ENCODE data around the gene HEATR1.

Gene HEATR1

GRCh38 chr1:236535190-236535589 is 69.1 kb downstream of the HEATR1 start:
- no peak for DNase-seq

GRCh38 chr1:236534151-236534651 is 70.1 kb downstream of the HEATR1 start:
- DNase-seq, result no peak

GRCh38 chr1:236532850-236533249 is 71.5 kb downstream of the HEATR1 start:
- no peak for DNase-seq

DNA sequence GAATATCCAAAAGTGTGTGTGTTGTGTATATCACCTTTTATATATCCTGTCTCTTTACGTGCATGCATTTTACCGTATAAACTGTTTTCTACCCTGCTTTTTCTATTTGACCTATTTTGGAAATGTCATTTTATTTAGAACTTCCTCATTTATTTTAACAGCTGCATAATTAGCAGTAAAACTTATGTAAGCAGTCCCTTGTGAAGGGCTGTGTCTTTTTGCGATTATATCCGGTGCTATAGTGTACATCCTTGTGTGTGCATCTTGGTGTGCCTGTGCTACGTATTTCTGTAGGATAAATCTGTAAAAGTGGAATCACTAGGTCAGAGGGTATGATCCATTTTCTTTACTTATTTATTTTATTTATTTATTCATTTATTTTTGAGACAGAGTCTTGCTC is 73.4 kb downstream of the HEATR1 start:
- DNase-seq, result no peak

DNA sequence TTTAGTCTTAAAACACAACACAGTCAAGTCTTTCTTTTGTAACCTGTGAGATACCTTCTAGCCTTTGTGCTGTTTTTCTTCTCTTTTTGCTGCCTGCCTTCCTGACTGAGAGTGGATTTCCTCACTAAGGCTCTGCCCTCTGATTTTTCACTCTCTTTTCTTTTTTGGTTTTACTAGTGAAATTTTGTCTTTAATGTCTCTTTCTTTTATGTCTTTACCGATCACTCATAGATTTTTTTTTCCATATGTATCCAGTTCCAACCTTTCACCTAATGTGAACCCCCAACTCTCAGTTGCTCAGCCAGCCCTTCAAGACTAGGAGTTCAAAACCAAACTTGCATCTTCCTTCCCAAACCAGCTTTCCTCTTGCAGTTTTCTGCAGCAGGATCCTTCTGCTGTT is 74.0 kb downstream of the HEATR1 start:
- no peak for DNase-seq

DNA sequence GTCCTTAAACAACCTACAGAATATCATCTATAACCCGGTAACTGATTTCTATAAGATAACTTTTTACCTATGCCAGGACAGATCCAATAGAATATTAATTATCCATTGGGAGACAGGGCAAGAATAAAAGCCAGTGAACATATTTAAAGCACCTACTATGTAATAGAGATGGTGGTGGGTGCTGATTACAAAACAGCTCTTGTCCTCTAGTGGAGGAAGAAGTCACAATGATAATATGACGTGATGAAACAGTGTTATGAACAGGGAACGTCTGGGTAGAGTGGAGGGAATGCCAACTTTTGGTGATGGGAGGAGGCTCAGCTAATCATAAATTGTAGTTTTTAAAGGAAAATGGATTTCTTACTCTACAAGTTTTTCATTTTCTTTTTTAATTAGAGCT is 78.2 kb downstream of the HEATR1 start:
- DNase-seq, result no peak

DNA sequence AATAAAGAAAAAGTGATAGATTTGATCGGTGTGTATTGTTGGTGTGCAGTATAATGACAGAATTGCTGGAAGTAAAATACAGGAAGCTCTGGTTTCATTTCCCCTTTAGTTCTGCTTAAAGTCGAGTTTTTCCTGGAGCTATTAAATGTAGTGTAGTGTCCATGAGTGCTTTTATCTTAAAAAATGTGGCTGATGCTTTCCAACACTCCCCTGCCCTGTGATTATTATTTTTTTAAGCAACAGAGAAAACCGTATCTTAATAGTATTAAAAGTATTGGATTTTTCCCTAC is 79.5 kb downstream of the HEATR1 start:
- DNase-seq, result no peak

DNA sequence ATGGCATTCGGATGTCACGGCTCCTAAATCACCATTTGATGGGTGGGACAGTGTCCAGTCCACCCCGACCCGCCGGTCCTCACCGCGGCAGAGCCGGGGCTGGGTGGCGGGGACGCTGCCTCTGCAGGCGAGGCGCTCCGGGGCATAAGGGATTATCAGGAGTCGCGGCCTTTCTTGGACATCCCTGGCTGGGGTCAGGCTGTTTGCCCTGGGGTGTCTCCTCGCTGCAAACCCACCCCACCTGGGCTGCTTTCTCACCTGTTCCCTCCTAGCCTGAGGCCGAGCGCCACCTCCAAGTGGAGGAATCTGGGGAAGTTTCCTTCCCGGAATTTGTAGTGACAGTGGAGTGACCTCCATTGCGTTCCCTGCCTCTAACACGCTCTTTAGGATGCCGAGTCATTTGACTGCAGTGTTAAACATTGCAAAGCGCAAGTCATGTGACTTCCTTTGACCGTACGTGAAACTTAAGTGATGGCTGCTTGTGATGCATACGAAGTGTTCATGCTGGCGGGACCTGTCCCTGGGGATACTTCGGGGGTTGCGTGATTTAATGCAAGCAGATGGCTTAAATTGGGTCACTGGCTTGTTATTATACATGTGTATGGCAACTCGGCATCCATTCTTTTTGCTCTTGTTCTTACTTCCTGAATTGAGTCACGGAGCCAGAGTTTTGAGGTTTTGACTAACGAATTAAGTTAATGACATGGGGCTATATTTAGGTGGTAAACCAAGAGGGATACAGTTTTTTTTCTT is 80.0 kb downstream of the HEATR1 start:
- DNase-seq, result peak; percentile 14

DNA sequence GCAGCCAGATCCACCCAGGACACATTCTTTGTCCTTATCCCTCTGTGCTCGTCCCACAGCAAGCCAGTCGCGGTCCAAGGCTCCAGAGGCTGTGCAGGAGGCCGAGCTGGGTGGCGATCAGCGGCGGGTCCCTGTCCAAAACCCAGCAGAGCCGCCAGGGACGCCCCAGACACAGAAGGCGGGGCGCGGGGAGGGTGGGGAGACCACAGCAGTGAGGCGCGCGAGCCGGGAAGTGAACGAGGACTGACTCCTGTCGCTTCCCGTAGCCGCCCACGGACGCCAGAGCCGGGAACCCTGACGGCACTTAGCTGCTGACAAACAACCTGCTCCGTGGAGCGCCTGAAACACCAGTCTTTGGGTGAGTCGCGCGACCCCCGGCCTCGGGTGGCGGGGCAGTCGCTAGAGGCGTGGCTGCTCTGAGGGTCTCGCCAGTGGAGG is 80.6 kb downstream of the HEATR1 start, which contains the start of gene LGALS8:
Gene LGALS8, plus strand, starts transcription at position 279 of the 438 bp plus-strand sequence. CDS start 2,089 bp downstream, outside the sequence.
- DNase-seq, result no peak

- no peak for DNase-seq
These were observed 81.2 kb downstream of the HEATR1 start for GRCh38 chr1:236522937-236523703.

GRCh38 chr1:236520445-236521005 is 83.8 kb downstream of the HEATR1 start:
- no peak for DNase-seq

DNA sequence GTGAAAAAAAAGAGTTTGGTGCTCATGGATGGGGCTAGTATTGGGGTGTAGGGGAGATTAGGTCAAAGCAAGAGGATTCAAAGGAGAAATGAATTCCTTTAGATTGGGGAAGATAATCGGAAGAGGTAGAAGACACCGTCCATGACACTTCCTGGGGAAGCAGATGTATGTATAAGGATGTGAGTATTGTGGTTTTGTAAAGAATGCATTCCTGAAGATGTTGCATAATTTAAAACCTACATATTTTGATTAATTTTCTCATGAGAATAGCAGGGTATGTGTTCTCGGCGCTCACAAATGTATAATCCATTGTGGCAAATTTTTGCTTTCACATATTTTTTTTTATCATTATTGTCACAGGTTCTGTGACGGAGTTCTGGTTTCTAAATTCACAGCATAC is 86.0 kb downstream of the HEATR1 start:
- DNase-seq, result no peak

GRCh38 chr1:236516929-236517704 is 87.2 kb downstream of the HEATR1 start:
- no peak for DNase-seq

DNA sequence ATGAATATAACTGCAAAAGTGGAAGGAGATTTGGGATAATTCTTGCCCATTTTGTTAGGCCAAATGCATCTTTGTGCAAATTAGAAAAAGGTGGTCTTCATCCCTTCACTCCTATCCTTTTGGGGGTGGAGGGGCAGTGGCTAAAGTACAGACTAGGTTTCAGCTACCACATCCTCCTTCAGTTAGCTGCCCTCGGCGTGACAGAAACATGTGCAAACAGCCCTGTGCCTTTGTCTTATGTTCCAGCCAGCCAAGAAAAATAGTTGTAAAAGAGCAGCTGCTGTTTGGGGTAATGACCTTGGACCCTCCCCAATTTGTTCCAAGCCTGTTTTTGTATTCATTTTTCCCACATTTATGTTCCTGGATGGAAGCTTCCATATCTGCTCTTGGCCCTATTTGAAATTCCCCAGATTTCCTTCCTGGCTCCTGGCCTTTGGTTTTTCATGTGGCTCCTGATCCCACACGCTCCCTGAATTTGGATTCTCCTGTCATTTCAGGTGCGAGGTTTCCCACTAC is 88.8 kb downstream of the HEATR1 start:
- DNase-seq, result no peak

DNA sequence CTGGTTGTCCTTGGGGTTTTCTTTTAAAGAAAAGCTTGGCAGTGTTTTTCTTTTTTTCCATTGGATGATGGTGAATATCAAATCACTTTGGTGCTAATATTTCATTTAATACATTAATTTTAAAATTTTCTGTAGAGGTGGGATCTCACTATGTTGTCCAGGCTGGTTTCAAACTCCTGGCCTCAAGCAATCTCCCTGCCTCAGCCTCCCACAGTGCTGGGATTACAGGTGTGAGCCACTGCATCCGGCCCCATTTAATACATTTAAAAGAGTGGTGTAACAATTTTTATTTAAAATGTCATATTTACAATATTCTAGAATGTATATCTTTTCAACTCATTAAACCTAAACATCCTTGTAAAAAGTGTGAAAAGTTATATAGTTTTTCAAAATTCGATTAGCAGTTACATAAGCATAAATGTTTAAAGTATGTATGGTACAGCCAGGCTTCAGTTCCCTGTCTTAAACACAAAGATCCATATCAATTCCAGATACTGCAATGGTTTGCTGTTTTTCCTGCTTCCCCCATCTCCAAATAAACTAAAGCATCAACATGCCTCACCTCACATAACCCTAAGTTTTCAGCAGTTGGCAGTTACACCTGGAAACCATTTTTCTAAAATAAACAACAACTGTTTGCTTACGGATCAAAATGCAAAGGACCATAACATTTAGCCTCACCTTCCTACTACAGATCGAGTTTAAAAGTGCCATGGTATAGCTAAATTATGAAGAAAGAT is 89.4 kb downstream of the HEATR1 start:
- no peak for DNase-seq

- no peak for DNase-seq
These were observed 92.4 kb downstream of the HEATR1 start for GRCh38 chr1:236511735-236512418.

GRCh38 chr1:236509647-236510401 is 94.5 kb downstream of the HEATR1 start:
- no peak for DNase-seq

GRCh38 chr1:236509203-236509602 is 95.1 kb downstream of the HEATR1 start:
- no peak for DNase-seq

DNA sequence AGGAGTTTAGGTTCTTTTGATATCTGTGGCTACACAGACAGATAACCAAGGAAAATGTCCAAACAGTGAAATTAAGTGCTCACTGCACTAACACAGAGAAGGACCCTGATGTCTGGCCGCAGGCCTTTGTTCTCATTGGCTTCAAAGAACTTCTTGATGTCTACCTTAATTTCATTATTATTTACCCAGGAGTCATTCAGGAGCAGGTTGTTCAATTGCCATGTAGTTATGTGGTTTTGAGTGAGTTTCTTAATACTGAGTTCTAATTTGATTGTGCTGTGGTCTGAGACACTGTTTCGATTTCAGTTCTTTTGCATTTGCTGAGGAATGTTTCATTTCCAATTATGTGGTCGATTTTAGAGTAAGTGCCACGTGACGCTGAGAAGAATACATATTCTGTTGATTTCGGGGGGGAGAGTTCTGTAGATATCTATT is 95.7 kb downstream of the HEATR1 start:
- no peak for DNase-seq

DNA sequence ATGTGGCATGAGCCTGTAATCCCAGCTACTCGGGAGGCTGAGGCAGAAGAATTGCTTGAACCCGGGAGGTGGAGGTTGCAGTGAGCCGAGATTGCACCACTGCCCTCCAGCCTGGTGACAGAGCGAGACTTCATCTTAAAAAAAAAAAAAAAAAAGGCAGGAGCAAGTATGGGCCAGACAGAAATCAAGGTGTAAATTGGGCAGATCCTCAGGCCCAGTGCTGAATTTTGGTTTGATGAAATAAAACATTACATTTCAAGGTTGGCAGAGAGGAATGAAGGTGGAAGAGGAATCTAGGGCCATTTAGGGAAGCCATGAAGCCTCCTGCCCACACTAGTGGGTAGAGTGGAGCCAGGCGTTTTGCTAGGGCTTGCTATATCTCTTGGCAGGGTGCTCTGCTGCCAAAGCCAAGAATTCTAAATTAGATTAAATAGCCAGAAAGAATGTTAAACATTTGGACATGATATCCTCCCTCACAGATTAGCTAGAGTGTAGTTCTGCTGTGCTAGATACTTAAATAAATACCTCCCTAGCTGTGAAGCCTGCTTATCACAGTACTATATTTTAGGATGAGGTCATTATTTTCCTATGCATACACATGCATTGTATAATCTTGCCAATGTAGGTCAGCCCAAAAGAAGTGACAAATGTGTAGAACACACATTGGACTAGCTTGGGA is 97.2 kb downstream of the HEATR1 start:
- DNase-seq, result no peak
